Measurements from ENCODE around the gene ZNF497. TPM values are rescaled to one million over a fixed set of nuclear protein-coding genes. Genes with fewer than 3 reads are reported as not detected.

The ZNF497 gene
- total RNA-seq: 2.7 and 4.4 TPM in 2 replicates
- total RNA-seq (2013): 0.86 TPM
- 1.6 and 1.9 TPM in 2 replicates for polyA plus RNA-seq
- polyA minus RNA-seq: 2.7 and 5.3 TPM in 2 replicates

DNA sequence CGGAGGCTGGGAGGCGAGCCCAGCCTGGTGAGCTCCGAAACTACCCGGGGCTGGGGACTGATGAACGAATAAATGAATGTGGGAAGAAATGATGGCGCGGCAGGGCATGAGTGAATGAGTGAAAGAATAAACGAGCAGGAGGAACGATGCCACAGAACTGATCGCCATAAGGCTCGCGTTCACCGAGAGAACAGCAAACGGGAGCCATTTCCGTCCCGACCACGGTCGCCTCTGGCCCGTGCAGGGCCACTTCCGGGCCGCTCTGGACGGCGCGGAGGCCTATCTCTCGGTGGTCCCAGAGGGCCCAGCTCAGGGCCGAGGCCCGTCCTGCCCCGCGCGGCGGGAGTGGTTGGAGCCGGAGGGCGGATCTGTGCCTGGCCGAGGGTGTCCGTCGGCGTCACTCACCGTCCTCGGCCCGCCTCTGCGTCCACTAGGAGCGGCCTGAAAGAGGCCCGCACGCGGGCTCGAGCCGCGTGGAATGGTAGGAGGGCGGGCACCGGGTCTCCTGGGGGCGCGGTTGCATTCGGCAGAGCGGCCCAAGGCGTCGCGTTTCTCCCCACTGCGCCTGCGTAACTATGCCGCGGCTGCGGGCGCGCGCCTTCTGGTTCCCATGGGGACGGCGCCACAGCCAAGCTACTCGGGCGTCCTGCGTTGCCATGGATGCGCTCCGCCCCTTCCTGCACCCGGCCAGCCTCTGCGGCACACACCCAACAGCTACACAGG is at the start of gene ZNF497:
TSS of gene ZNF497 (minus strand) at position 480 of the 723 bp plus-strand sequence. CDS start 5,116 bp downstream, outside the sequence.
- H3K9ac ChIP-seq (ENCODE audit: low read length): peak within 1 kb of the TSS; percentile 75
- under 1% methylated on average over 74 of the region's 74 CpGs for WGBS (ENCODE audit: insufficient coverage)
- Mint-ChIP-seq H3K9me3 (ENCODE audit: insufficient read depth) (no peaks in the 10 kb centered on the region), H3K27ac (peak within 1 kb of the TSS; percentile 97), H3K4me3 (peak within 1 kb of the TSS; percentile 95), H3K4me1 (peaks cover 17% of the 10 kb centered on the region), H3K27me3 (peaks cover 3% of the 10 kb centered on the region)
- H3K9me3 ChIP-seq (ENCODE audit: control extremely low read depth in 1 of 3, control insufficient read depth in 2 of 3, insufficient read depth in 1 of 3, low read length in 2 of 3): peaks cover 0 to 3% (median 0%) of the 10 kb centered on the region in 3 donors
- H2AFZ ChIP-seq (ENCODE audit: insufficient read depth, low read depth, low read length, poor library complexity, severe bottlenecking): peak within 1 kb of the TSS; percentile 87
- TF ChIP-seq EZH2 (IDR thresholded peaks at IDR 0.05; ENCODE audit: borderline replicate concordance, insufficient read depth, low read depth, low read length, poor library complexity, severe bottlenecking): no peak
- TF ChIP-seq, protein P1, sequence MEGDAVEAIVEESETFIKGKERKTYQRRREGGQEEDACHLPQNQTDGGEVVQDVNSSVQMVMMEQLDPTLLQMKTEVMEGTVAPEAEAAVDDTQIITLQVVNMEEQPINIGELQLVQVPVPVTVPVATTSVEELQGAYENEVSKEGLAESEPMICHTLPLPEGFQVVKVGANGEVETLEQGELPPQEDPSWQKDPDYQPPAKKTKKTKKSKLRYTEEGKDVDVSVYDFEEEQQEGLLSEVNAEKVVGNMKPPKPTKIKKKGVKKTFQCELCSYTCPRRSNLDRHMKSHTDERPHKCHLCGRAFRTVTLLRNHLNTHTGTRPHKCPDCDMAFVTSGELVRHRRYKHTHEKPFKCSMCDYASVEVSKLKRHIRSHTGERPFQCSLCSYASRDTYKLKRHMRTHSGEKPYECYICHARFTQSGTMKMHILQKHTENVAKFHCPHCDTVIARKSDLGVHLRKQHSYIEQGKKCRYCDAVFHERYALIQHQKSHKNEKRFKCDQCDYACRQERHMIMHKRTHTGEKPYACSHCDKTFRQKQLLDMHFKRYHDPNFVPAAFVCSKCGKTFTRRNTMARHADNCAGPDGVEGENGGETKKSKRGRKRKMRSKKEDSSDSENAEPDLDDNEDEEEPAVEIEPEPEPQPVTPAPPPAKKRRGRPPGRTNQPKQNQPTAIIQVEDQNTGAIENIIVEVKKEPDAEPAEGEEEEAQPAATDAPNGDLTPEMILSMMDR (IDR thresholded peaks at IDR 0.05): no peak
- peaks cover 11 to 30% of the 10 kb centered on the region in 2 donors for H3K4me1 ChIP-seq (ENCODE audit: control insufficient read depth in 2 of 2, insufficient read depth in 2 of 2, low read length in 2 of 2)
- ChIA-PET POLR2A (interaction anchor here (0.5 to 3.7 kb wide), 21 partner anchors 13 to 1609 kb away, joined by 3 to 35 read pairs (median 6); partner anchors contain the start of genes ERVK3-1, RPS5, TRIM28 and UBE2M), CTCF (interaction anchor here (0.5 to 1.3 kb wide), 9 partner anchors 10 to 544 kb away, joined by 3 to 8 read pairs (median 4); partner anchors contain the start of genes ZBTB45 and ZNF584)
- peak within 1 kb of the TSS; percentile 69 to 90 (median 74) for H3K4me3 ChIP-seq (ENCODE audit: control extremely low read depth in 1 of 5, extremely low read depth in 1 of 5, insufficient read depth in 1 of 5, low read depth in 2 of 5, low read length in 4 of 5)
- H3K27me3 ChIP-seq (replicated peaks in 1 of 4; ENCODE audit: control extremely low read depth in 1 of 4, control insufficient read depth in 3 of 4, insufficient read depth in 4 of 4, low read length in 3 of 4): peaks cover 0 to 13% (median 5%) of the 10 kb centered on the region in 4 experiments
- intact Hi-C loops (cut with micrococcal nuclease): loop anchor here (1.0 to 5.0 kb wide), 11 partner anchors 15 to 196 kb away; partner anchors contain the start of genes ERVK3-1, UBE2M, ZNF324B and ZNF446
- H3K27ac ChIP-seq (ENCODE audit: low read length in 2 of 2): peak within 1 kb of the TSS; percentile 80 to 81
- H3K36me3 ChIP-seq (replicated peaks in 1 of 2; ENCODE audit: control extremely low read depth in 1 of 2, control insufficient read depth in 1 of 2, extremely low read depth in 1 of 2, insufficient read depth in 2 of 2, low read length in 1 of 2): no peaks in the 10 kb centered on the region
- DNase-seq: peak; percentile 99
- ATAC-seq (ENCODE audit: low read depth): peak; percentile 83
- H3K79me2 ChIP-seq (ENCODE audit: control insufficient read depth, insufficient read depth, low read length): no peaks in the 10 kb centered on the region
- H3K4me2 ChIP-seq (replicated peaks; ENCODE audit: low read depth, low read length, poor library complexity, severe bottlenecking): peak within 1 kb of the TSS; percentile 81
- no peaks in the 10 kb centered on the region for H4K20me1 ChIP-seq (ENCODE audit: control insufficient read depth, insufficient read depth, low read length, poor library complexity, severe bottlenecking)

All from B cell (primary cell).